ENCODE measurements around the gene ITGA2. TPM values are rescaled to one million over a fixed set of nuclear protein-coding genes. Genes with fewer than 3 reads are reported as not detected.

Gene ITGA2
- total and polyA plus RNA-seq, 2 of the 8 experiments (the other 6 are each of a cell fraction or from before 2014, with no cell fraction given), result 1.4 to 7.7 TPM

GRCh38 chr5:53029608-53030007 lies 40.5 kb downstream of the ITGA2 start:
- FAIRE-seq, result no peak
- Histone ChIP-seq H3K23ac (ENCODE audit: insufficient read length) (no peak overlapping the region), H3K4ac (replicated peaks; ENCODE audit: insufficient read length, low read depth, low read length) (no peak overlapping the region), H2AK5ac (ENCODE audit: low read depth, low read length) (no peak overlapping the region), H2AFZ (ENCODE audit: low read length) (no peak overlapping the region), H3K4me1 (replicated peaks in 1 of 4; ENCODE audit: control insufficient read depth in 3 of 4, insufficient read depth in 4 of 4, low read length in 3 of 4) (no peaks in the 10 kb centered on the region), H3K36me3 (ENCODE audit: control insufficient read depth in 2 of 4, insufficient read depth in 4 of 4, low read length in 3 of 4) (no peaks in the 10 kb centered on the region), H3K14ac (ENCODE audit: insufficient read length) (no peak overlapping the region), H3K4me2 (ENCODE audit: insufficient read depth in 1 of 2, low read depth in 2 of 2, low read length in 2 of 2) (no peak overlapping the region), H2BK15ac (ENCODE audit: low read length) (no peak overlapping the region), H3K23me2 (ENCODE audit: low read depth, low read length) (no peaks in the 10 kb centered on the region), H3K27ac (ENCODE audit: low read depth, low read length) (no peak overlapping the region), H4K8ac (ENCODE audit: extremely low read depth, insufficient read depth, low read length) (no peak overlapping the region), H4K91ac (replicated peaks; ENCODE audit: insufficient read length, low read length) (no peak overlapping the region), H4K20me1 (replicated peaks in 1 of 2; ENCODE audit: control insufficient read depth in 1 of 2, insufficient read depth in 2 of 2, low read length in 2 of 2) (no peaks in the 10 kb centered on the region), H2BK5ac (ENCODE audit: low read depth, low read length) (no peak overlapping the region), H2BK20ac (ENCODE audit: low read length) (no peak overlapping the region), H3K56ac (replicated peaks; ENCODE audit: insufficient read length, low read depth, low read length) (no peak overlapping the region), H3K79me2 (ENCODE audit: control insufficient read depth in 1 of 2, insufficient read depth in 2 of 2, low read length in 2 of 2) (no peaks in the 10 kb centered on the region), H3K27me3 (replicated peaks in 1 of 4; ENCODE audit: control insufficient read depth in 3 of 4, extremely low read depth in 1 of 4, insufficient read depth in 3 of 4, low read length in 3 of 4) (no peaks in the 10 kb centered on the region), H3K18ac (ENCODE audit: extremely low read depth, low read length) (no peak overlapping the region), H3K9ac (replicated peaks in 1 of 4; ENCODE audit: extremely low read depth in 1 of 4, low read depth in 3 of 4, low read length in 3 of 4) (no peak overlapping the region), H2BK12ac (ENCODE audit: low read depth, low read length) (no peak overlapping the region), H3K4me3 (ENCODE audit: extremely low read depth in 1 of 4, insufficient read depth in 2 of 4, low read depth in 3 of 4, low read length in 4 of 4) (no peak overlapping the region), H3K79me1 (ENCODE audit: low read depth, low read length) (no peaks in the 10 kb centered on the region), H2BK120ac (replicated peaks; ENCODE audit: low read depth, low read length) (no peak overlapping the region), H4K5ac (ENCODE audit: insufficient read length, low read depth, low read length) (no peak overlapping the region), H3K9me3 (ENCODE audit: insufficient read depth in 2 of 2, low read depth in 1 of 2, low read length in 1 of 2) (no peaks in the 10 kb centered on the region)
- DNase-seq (ENCODE audit: low read depth in 1 of 2, low spot score in 2 of 2), result no peak
- POLR2A ChIA-PET (ENCODE audit: partially characterized antibody), result no interaction called here
- CTCF ChIA-PET (ENCODE audit: partially characterized antibody), result interaction anchor here (1.9 to 3.7 kb wide), 3 partner anchors 12 to 81 kb away, joined by 5 to 15 read pairs (median 9); no protein-coding TSS in a partner anchor
- TF ChIP-seq BCL11A (IDR thresholded peaks at IDR 0.05; ENCODE audit: low read depth in 2 of 2, low read length in 2 of 2) (no peak), KDM4A (IDR thresholded peaks at IDR 0.05; ENCODE audit: low read depth, low read length, severe bottlenecking) (no peak), EZH2 (IDR thresholded peaks at IDR 0.05; ENCODE audit: low read depth, low read length, severe bottlenecking) (no peak), ZNF274 (IDR thresholded peaks at IDR 0.05; ENCODE audit: borderline replicate concordance, extremely low read depth, low read length) (no peak), CREB1 (IDR thresholded peaks at IDR 0.05) (no peak), CEBPB (IDR thresholded peaks at IDR 0.05; ENCODE audit: low read depth, low read length) (no peak), POU5F1 (IDR thresholded peaks at IDR 0.05; ENCODE audit: low read depth, low read length) (no peak)
- 88% methylated on average over 1 of the region's 1 CpG; no CpG with 5 or more reads in 1 of the 2 experiments for WGBS, 2 experiments (ENCODE audit: extremely low coverage in 1 of 2, insufficient coverage in 1 of 2, insufficient read length in 1 of 2, insufficient replicate concordance in 2 of 2, low coverage in 1 of 2, low lambda C conversion rate in 2 of 2, missing lambda C conversion rate in 1 of 2)

Measured in H1 (cell line).